Sigmoid colon (tissue), 7 donors: ENCODE measurements around the gene EZR. TPM values are rescaled to one million over a fixed set of nuclear protein-coding genes. Genes with fewer than 3 reads are reported as not detected.

Experiments used
- DNase-seq: peaks from one replicate; pipeline ENCODE4 v3.0.0-alpha.2; 2019
- H3K27ac ChIP-seq, 4 donors: fragments of 200-600 bp; sonication (generic); one replicate each; pipeline ENCODE4 v1.5.1; 2016 to 2019; ENCODE audit warnings: mild to moderate bottlenecking in 1 of 4
- H3K27me3 ChIP-seq, 3 donors: fragments of 200-600 bp; sonication (generic); one replicate each; pipeline ENCODE4 v1.5.1; 2019; ENCODE audit warnings: mild to moderate bottlenecking in 1 of 3
- H3K36me3 ChIP-seq, 4 donors: fragments of 200-600 bp; sonication (generic); one replicate each; pipeline ENCODE4 v1.5.1; 2016 to 2019
- H3K4me1 ChIP-seq, 4 donors: fragments of 200-600 bp; sonication (generic); one replicate each; pipeline ENCODE4 v1.5.1; 2017 to 2019
- H3K4me3 ChIP-seq, 4 donors: fragments of 200-600 bp; sonication (generic); one replicate each; pipeline ENCODE4 v1.5.1; 2017 to 2019; ENCODE audit warnings: mild to moderate bottlenecking in 2 of 4, moderate library complexity in 1 of 4
- H3K9me3 ChIP-seq, 4 donors: fragments of 200-600 bp in 3 of 4; sonication (generic) in 3 of 4; one replicate each; pipeline versions ENCODE4 v1.5.1 to v1.6.1; 2013 to 2019
- CTCF ChIP-seq, 4 experiments: fragments of 450-650 bp in 3 of 4; fragments of 200-600 bp in 1 of 4; IDR thresholded peaks; one replicate each; pipeline ENCODE4 v1.5.1; 2016 to 2019; ENCODE audit warnings: antibody characterized with exemption in 4 of 4, mild to moderate bottlenecking in 3 of 4, moderate library complexity in 2 of 4
- EP300 ChIP-seq, 4 donors: sonication (generic); formaldehyde crosslinking; IDR thresholded peaks; one replicate each; pipeline ENCODE4 v1.6.1; 2017; ENCODE audit warnings: antibody characterized with exemption in 4 of 4
- POLR2A ChIP-seq, 2 donors: fragments of 450-650 bp; IDR thresholded peaks; one replicate each; pipeline ENCODE4 v1.6.1; 2016; ENCODE audit warnings: antibody characterized with exemption in 2 of 2, mild to moderate bottlenecking in 2 of 2, moderate library complexity in 2 of 2
- POLR2AphosphoS5 ChIP-seq, 4 donors: sonication (generic); formaldehyde crosslinking; IDR thresholded peaks; one replicate each; pipeline ENCODE4 v1.6.1; 2017; ENCODE audit warnings: antibody characterized with exemption in 4 of 4
- WGBS, 2 donors: extraction: QIAGEN DNeasy Blood & Tissue Kit; methylation state at CpG; one replicate each; pipeline ENCODE4 v1.1.7; 2013; 5-methylcytosine and 5-hydroxymethylcytosine counted together
- intact Hi-C: fragments of 100-400 bp; cut with DNase I; formaldehyde crosslinking; loops from one replicate; pipeline ENCODE4 v1.15.1; 2023
- polyA plus RNA-seq, 3 donors: library from polyadenylated mRNA; stranded (reverse); fragments of 200-250 nt; gene quantifications; one replicate each; pipeline ENCODE4 v1.2.3, GENCODE V29; 2013
- total RNA-seq, 4 donors: library from RNA; depleted of rRNA; stranded (reverse); fragments of >200 nt; gene quantifications; one replicate each; pipeline ENCODE4 v1.1.0, GENCODE V29; 2016
- donor health status: healthy with polysubstance abuse.
- donor health status: Bipolar disorder and iron deficiency.
- donor health status: healthy.

The EZR gene
- total and polyA plus RNA-seq, 7 donors: 33.5 to 333 (median 46.0) TPM

GRCh38 chr6:158730541-158730907, 88.6 kb downstream of the EZR start:
- intact Hi-C loops: no loop called here
- WGBS, 2 donors: 97% methylated on average over 18 of the region's 18 CpGs
- no peaks in the 10 kb centered on the region for H3K36me3 ChIP-seq
- H3K27me3 ChIP-seq: no peaks in the 10 kb centered on the region
- H3K27ac ChIP-seq: no peak overlapping the region
- H3K9me3 ChIP-seq: no peaks in the 10 kb centered on the region
- no peak for DNase-seq
- H3K4me3 ChIP-seq: no peak overlapping the region
- H3K4me1 ChIP-seq: no peaks in the 10 kb centered on the region
- TF ChIP-seq CTCF (IDR thresholded peaks at IDR 0.05) (no peak), EP300 (IDR thresholded peaks at IDR 0.05) (no peak), POLR2A (IDR thresholded peaks at IDR 0.05) (no peak), POLR2AphosphoS5 (IDR thresholded peaks at IDR 0.05) (no peak)

DNA sequence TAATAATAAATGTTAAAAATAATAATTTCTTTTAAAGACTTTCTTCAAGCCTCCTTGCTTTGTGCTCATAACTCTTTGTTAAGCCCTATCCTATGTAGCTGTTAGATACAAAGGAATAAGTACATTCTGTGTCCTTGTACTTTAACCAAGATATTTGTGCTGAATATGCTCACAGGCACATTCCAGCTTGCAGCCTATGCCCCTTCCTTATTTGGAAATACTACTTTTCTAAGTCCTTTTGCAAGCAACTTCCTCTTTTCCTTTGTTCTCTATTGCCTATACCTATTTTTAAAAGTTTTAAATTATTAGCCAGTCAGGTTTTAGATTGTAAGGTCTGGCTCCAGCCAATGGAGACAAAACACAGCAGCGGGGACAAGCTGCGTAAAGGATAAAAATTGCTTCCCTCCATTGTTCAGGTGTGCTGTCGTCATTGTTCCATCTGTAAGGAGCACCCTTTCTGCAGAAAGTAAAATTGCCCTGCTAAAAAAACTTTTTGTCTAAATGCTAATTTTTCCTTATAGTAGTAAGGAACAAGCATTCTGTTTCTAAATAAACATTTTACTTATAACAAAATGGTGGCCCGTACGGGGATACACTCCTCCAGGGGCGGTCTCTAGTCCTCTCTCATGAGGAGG, 89.1 kb downstream of the EZR start:
- Histone ChIP-seq H3K4me1 (no peaks in the 10 kb centered on the region), H3K4me3 (no peak overlapping the region), H3K27ac (no peak overlapping the region), H3K27me3 (no peaks in the 10 kb centered on the region), H3K36me3 (no peaks in the 10 kb centered on the region), H3K9me3 (no peaks in the 10 kb centered on the region)
- TF ChIP-seq POLR2A (IDR thresholded peaks at IDR 0.05) (no peak), CTCF (IDR thresholded peaks at IDR 0.05) (no peak), EP300 (IDR thresholded peaks at IDR 0.05) (no peak), POLR2AphosphoS5 (IDR thresholded peaks at IDR 0.05) (no peak)
- WGBS, 2 donors: 97 to 98% methylated on average over 6 of the region's 6 CpGs
- no peak for DNase-seq
- intact Hi-C loops: no loop called here

- no peak for DNase-seq
- 94 to 97% methylated on average over 8 of the region's 8 CpGs for WGBS, 2 donors
- Histone ChIP-seq H3K9me3 (no peaks in the 10 kb centered on the region), H3K4me3 (no peak overlapping the region), H3K4me1 (no peaks in the 10 kb centered on the region), H3K27me3 (no peaks in the 10 kb centered on the region), H3K27ac (no peak overlapping the region), H3K36me3 (no peaks in the 10 kb centered on the region)
- TF ChIP-seq POLR2A (IDR thresholded peaks at IDR 0.05) (no peak), EP300 (IDR thresholded peaks at IDR 0.05) (no peak), CTCF (IDR thresholded peaks at IDR 0.05) (no peak), POLR2AphosphoS5 (IDR thresholded peaks at IDR 0.05) (no peak)
- intact Hi-C loops: no loop called here
Observed at GRCh38 chr6:158725704-158726103, 93.5 kb downstream of the EZR start.

- no peaks in the 10 kb centered on the region for H3K27me3 ChIP-seq
- intact Hi-C loops: no loop called here
- no peaks in the 10 kb centered on the region for H3K36me3 ChIP-seq
- TF ChIP-seq EP300 (IDR thresholded peaks at IDR 0.05) (no peak), POLR2AphosphoS5 (IDR thresholded peaks at IDR 0.05) (no peak), POLR2A (IDR thresholded peaks at IDR 0.05) (no peak), CTCF (IDR thresholded peaks at IDR 0.05) (no peak)
- H3K27ac ChIP-seq: no peak overlapping the region
- H3K9me3 ChIP-seq: no peaks in the 10 kb centered on the region
- H3K4me1 ChIP-seq: no peaks in the 10 kb centered on the region
- no peak overlapping the region for H3K4me3 ChIP-seq
- DNase-seq: no peak
- WGBS, 2 donors: 77 to 81% methylated on average over 5 of the region's 5 CpGs
Observed at GRCh38 chr6:158722176-158722729, 96.9 kb downstream of the EZR start.
